Keratinocyte (primary cell): ENCODE measurements around the gene RAX2.

Experiments used
- CTCF ChIP-seq, 3 experiments: IDR thresholded peaks in 1 of 3; conservative IDR thresholded peaks in 1 of 3; optimal IDR thresholded peaks in 1 of 3; 2 replicates in 2 of 3; 3 replicates in 1 of 3; pipeline versions ENCODE3 to v1.5.1; 2011; ENCODE audit warnings: low read length in 3 of 3, mild to moderate bottlenecking in 3 of 3, moderate library complexity in 2 of 3, control low read depth in 1 of 3, inconsistent platforms in 1 of 3; ENCODE audit not compliant: insufficient read depth in 2 of 3; ENCODE audit errors: extremely low read depth in 1 of 3
- EZH2 ChIP-seq: IDR thresholded peaks from one replicate; pipeline ENCODE4 v1.6.1; 2012; ENCODE audit warnings: inconsistent platforms, mild to moderate bottlenecking, low read length, moderate library complexity

GRCh38 chr19:3773814-3774515 lies 1.9 kb upstream of the RAX2 start:
- TF ChIP-seq CTCF (optimal IDR thresholded peaks at IDR 0.05 in 1 of 3, IDR thresholded peaks at IDR 0.05 in 1 of 3, conservative IDR thresholded peaks at IDR 0.05 in 1 of 3; ENCODE audit: extremely low read depth in 1 of 3, insufficient read depth in 2 of 3, low read length in 3 of 3): no peak
- TF ChIP-seq EZH2: no peak
